ENCODE data around the gene NT5C3A. TPM values are rescaled to one million over a fixed set of nuclear protein-coding genes. Genes with fewer than 3 reads are reported as not detected.
A peak's percentile ranks its signal among the peaks of the same experiment; 100 is the strongest.
"Not testable (repeated sequence)": the region's sequence is repeated elsewhere in the genome, so short reads cannot be mapped to it uniquely, and the experiment has no call there.

Gene NT5C3A
- polyA plus RNA-seq, 3 donors from 2014 or later = 46.1 to 92.9 (median 47.8) TPM

- H3K36me3 Mint-ChIP-seq; H3K27me3 Mint-ChIP-seq (ENCODE audit: low read depth in 3 of 3); DNase-seq; H3K9me3 Mint-ChIP-seq; H3K27ac Mint-ChIP-seq; H3K4me1 Mint-ChIP-seq; H3K4me3 Mint-ChIP-seq: not testable (repeated sequence)
Measured at GRCh38 chr7:33004104-33004616, 58.4 kb downstream of the NT5C3A start.

- H3K4me3 Mint-ChIP-seq, H3K36me3 Mint-ChIP-seq, H3K9me3 Mint-ChIP-seq: not testable (repeated sequence)
Measured at GRCh38 chr7:33003111-33003510, 59.5 kb downstream of the NT5C3A start.

GRCh38 chr7:32999380-32999779 lies 63.2 kb downstream of the NT5C3A start:
- Mint-ChIP-seq H3K27me3 (ENCODE audit: low read depth in 3 of 3) (peaks cover 3 to 11% (median 7%) of the 10 kb centered on the region in 3 donors), H3K4me1 (peaks cover 6 to 16% of the 10 kb centered on the region in 2 donors)
- not testable (repeated sequence) for H3K36me3 Mint-ChIP-seq, H3K4me3 Mint-ChIP-seq, DNase-seq, H3K9me3 Mint-ChIP-seq, H3K27ac Mint-ChIP-seq

More at GRCh38 chr7:33003111-33003510, 59.5 kb downstream of the NT5C3A start:
- Mint-ChIP-seq H3K4me1 (peaks cover 6 to 11% of the 10 kb centered on the region in 2 donors), H3K27me3 (ENCODE audit: low read depth in 3 of 3) (peaks cover 3 to 11% (median 7%) of the 10 kb centered on the region in 3 donors)
- DNase-seq, H3K27ac Mint-ChIP-seq: not testable (repeated sequence)

GRCh38 chr7:32998361-32999171 lies 64.0 kb downstream of the NT5C3A start:
- DNase-seq = peak in 1 of 3 donors; percentile 7
- H3K4me1 Mint-ChIP-seq = peaks cover 6 to 16% of the 10 kb centered on the region in 2 donors
- not testable (repeated sequence) for H3K9me3 Mint-ChIP-seq, H3K36me3 Mint-ChIP-seq
- peak overlapping the region in 1 of 5 donors; percentile 13 for H3K4me3 Mint-ChIP-seq
- peak overlapping the region in 1 of 6 donors; percentile 41 for H3K27ac Mint-ChIP-seq
- H3K27me3 Mint-ChIP-seq (ENCODE audit: low read depth in 3 of 3) = peaks cover 3 to 11% (median 7%) of the 10 kb centered on the region in 3 donors

GRCh38 chr7:32997956-32998355 lies 64.6 kb downstream of the NT5C3A start:
- not testable (repeated sequence) for H3K27ac Mint-ChIP-seq, DNase-seq, H3K36me3 Mint-ChIP-seq, H3K9me3 Mint-ChIP-seq, H3K4me3 Mint-ChIP-seq
- Mint-ChIP-seq H3K4me1 (peaks cover 8 to 21% of the 10 kb centered on the region in 2 donors), H3K27me3 (ENCODE audit: low read depth in 3 of 3) (peaks cover 3 to 11% (median 7%) of the 10 kb centered on the region in 3 donors)

GRCh38 chr7:32992750-32993149 lies 69.8 kb downstream of the NT5C3A start:
- Mint-ChIP-seq H3K27ac (peak overlapping the region in 1 of 6 donors; percentile 32), H3K27me3 (ENCODE audit: low read depth in 3 of 3) (peaks cover 2 to 13% (median 7%) of the 10 kb centered on the region in 3 donors), H3K4me1 (peaks cover 41 to 54% of the 10 kb centered on the region in 2 donors), H3K4me3 (peak overlapping the region; percentile 48 to 61 (median 50))
- DNase-seq, H3K9me3 Mint-ChIP-seq, H3K36me3 Mint-ChIP-seq: not testable (repeated sequence)

- Mint-ChIP-seq H3K4me1 (peaks cover 41 to 53% of the 10 kb centered on the region in 2 donors), H3K4me3 (peak overlapping the region; percentile 48 to 61 (median 50)), H3K27me3 (ENCODE audit: low read depth in 3 of 3) (peaks cover 2 to 13% (median 7%) of the 10 kb centered on the region in 3 donors), H3K27ac (peak overlapping the region in 1 of 6 donors; percentile 32)
- peak in 2 of 3 donors; percentile 14 to 17 for DNase-seq
- H3K36me3 Mint-ChIP-seq, H3K9me3 Mint-ChIP-seq: not testable (repeated sequence)
Measured at GRCh38 chr7:32991975-32992700, 70.4 kb downstream of the NT5C3A start.

- not testable (repeated sequence) for H3K36me3 Mint-ChIP-seq, H3K9me3 Mint-ChIP-seq, H3K27ac Mint-ChIP-seq, DNase-seq
- H3K4me1 Mint-ChIP-seq = peaks cover 41 to 53% of the 10 kb centered on the region in 2 donors
- H3K27me3 Mint-ChIP-seq (ENCODE audit: low read depth in 3 of 3) = peaks cover 4 to 13% (median 7%) of the 10 kb centered on the region in 3 donors
- peak overlapping the region in 3 of 5 donors; percentile 7 to 52 (median 38) for H3K4me3 Mint-ChIP-seq
Measured at GRCh38 chr7:32991068-32991585, 71.4 kb downstream of the NT5C3A start.

GRCh38 chr7:32988148-32988547 lies 74.4 kb downstream of the NT5C3A start:
- peaks cover 4 to 13% (median 7%) of the 10 kb centered on the region in 3 donors for H3K27me3 Mint-ChIP-seq (ENCODE audit: low read depth in 3 of 3)
- DNase-seq, H3K36me3 Mint-ChIP-seq, H3K9me3 Mint-ChIP-seq, H3K27ac Mint-ChIP-seq: not testable (repeated sequence)
- peak overlapping the region in 2 of 5 donors; percentile 15 to 54 for H3K4me3 Mint-ChIP-seq
- peaks cover 40 to 49% of the 10 kb centered on the region in 2 donors for H3K4me1 Mint-ChIP-seq

- H3K27me3 Mint-ChIP-seq (ENCODE audit: low read depth in 3 of 3); H3K27ac Mint-ChIP-seq; H3K9me3 Mint-ChIP-seq; H3K36me3 Mint-ChIP-seq; DNase-seq; H3K4me3 Mint-ChIP-seq; H3K4me1 Mint-ChIP-seq: not testable (repeated sequence)
Measured at GRCh38 chr7:32979902-32980301, 82.7 kb downstream of the NT5C3A start.

- H3K27me3 Mint-ChIP-seq (ENCODE audit: low read depth in 3 of 3); H3K27ac Mint-ChIP-seq; H3K4me3 Mint-ChIP-seq; H3K9me3 Mint-ChIP-seq; H3K4me1 Mint-ChIP-seq; H3K36me3 Mint-ChIP-seq; DNase-seq: not testable (repeated sequence)
Measured at GRCh38 chr7:32979246-32979645, 83.3 kb downstream of the NT5C3A start.

GRCh38 chr7:32977159-32977558 lies 85.4 kb downstream of the NT5C3A start:
- not testable (repeated sequence) for H3K27me3 Mint-ChIP-seq (ENCODE audit: low read depth in 3 of 3); H3K27ac Mint-ChIP-seq; H3K9me3 Mint-ChIP-seq; H3K4me3 Mint-ChIP-seq; DNase-seq; H3K4me1 Mint-ChIP-seq; H3K36me3 Mint-ChIP-seq

GRCh38 chr7:32971967-32972366 lies 90.6 kb downstream of the NT5C3A start:
- H3K4me1 Mint-ChIP-seq; H3K9me3 Mint-ChIP-seq; H3K27me3 Mint-ChIP-seq (ENCODE audit: low read depth in 3 of 3); H3K4me3 Mint-ChIP-seq; H3K27ac Mint-ChIP-seq; H3K36me3 Mint-ChIP-seq; DNase-seq: not testable (repeated sequence)

- not testable (repeated sequence) for DNase-seq; H3K9me3 Mint-ChIP-seq; H3K27me3 Mint-ChIP-seq (ENCODE audit: low read depth in 3 of 3); H3K4me3 Mint-ChIP-seq; H3K4me1 Mint-ChIP-seq; H3K36me3 Mint-ChIP-seq; H3K27ac Mint-ChIP-seq
Measured at GRCh38 chr7:32967268-32967582, 95.4 kb downstream of the NT5C3A start.
